Gastroesophageal sphincter (tissue), 4 donors: ENCODE results near the gene NDOR1. TPM values are rescaled to one million over a fixed set of nuclear protein-coding genes. Genes with fewer than 3 reads are reported as not detected.

Source experiments
- ATAC-seq: fragments of 150-250 bp; one replicate; pipeline ENCODE4 v1.9.1; 2016; ENCODE audit warnings: mild to moderate bottlenecking, moderate library complexity
- H3K27ac ChIP-seq, 4 donors: fragments of 200-600 bp; sonication (generic) in 3 of 4; 1 replicate in 3 of 4; 2 replicates in 1 of 4; pipeline ENCODE4 v1.5.1; 2016 to 2019
- H3K27me3 ChIP-seq: fragments of 200-600 bp; sonication (generic); one replicate; pipeline ENCODE4 v1.5.1; 2019
- H3K36me3 ChIP-seq, 2 donors: fragments of 200-600 bp; sonication (generic); one replicate each; pipeline ENCODE4 v1.5.1; 2019; ENCODE audit warnings: control low read depth in 1 of 2
- H3K4me1 ChIP-seq, 3 donors: fragments of 200-600 bp; sonication (generic); 1 replicate in 2 of 3; 2 replicates in 1 of 3; pipeline ENCODE4 v1.5.1; 2016 to 2019; ENCODE audit warnings: control low read depth in 2 of 3
- H3K4me3 ChIP-seq, 2 donors: fragments of 200-600 bp; sonication (generic); one replicate each; pipeline ENCODE4 v1.5.1; 2019; ENCODE audit warnings: mild to moderate bottlenecking in 1 of 2, moderate library complexity in 1 of 2
- H3K9me3 ChIP-seq, 3 donors: fragments of 200-600 bp; sonication (generic); one replicate each; pipeline ENCODE4 v1.5.1; 2017 to 2019; ENCODE audit warnings: control low read depth in 2 of 3
- EP300 ChIP-seq: sonication (generic); formaldehyde crosslinking; IDR thresholded peaks from one replicate; pipeline ENCODE4 v1.6.1; 2017; ENCODE audit warnings: antibody characterized with exemption, mild to moderate bottlenecking
- POLR2A ChIP-seq, 2 donors: fragments of 450-650 bp; IDR thresholded peaks; one replicate each; pipeline ENCODE4 v1.6.1; 2017; ENCODE audit warnings: antibody characterized with exemption in 2 of 2, mild to moderate bottlenecking in 2 of 2, moderate library complexity in 1 of 2
- POLR2AphosphoS5 ChIP-seq: sonication (generic); formaldehyde crosslinking; IDR thresholded peaks from one replicate; pipeline ENCODE4 v1.6.1; 2017; ENCODE audit warnings: antibody characterized with exemption
- WGBS, 2 donors: methylation state at CpG; one replicate each; pipeline ENCODE4 v1.1.5; 2018; ENCODE audit warnings: low coverage in 1 of 2; 5-methylcytosine and 5-hydroxymethylcytosine counted together
- small RNA-seq, 4 donors: library from RNA; depleted of rRNA; stranded (forward); fragments of <200 nt; gene quantifications; one replicate each; pipeline ENCODE3, GENCODE V24; 2016
- total RNA-seq, 4 donors: library from RNA; depleted of rRNA; stranded (reverse); fragments of >200 nt; gene quantifications; one replicate each; pipeline ENCODE4 v1.1.0, GENCODE V29; 2016
- TF ChIP-seq, protein P1 (sequence below), 4 experiments: fragments of 200-600 bp in 2 of 4; fragments of 450-650 bp in 2 of 4; sonication (generic) in 1 of 4; IDR thresholded peaks; one replicate each; pipeline ENCODE4 v1.5.1; 2017 to 2019; ENCODE audit warnings: antibody characterized with exemption in 4 of 4, mild to moderate bottlenecking in 2 of 4, moderate library complexity in 2 of 4

NDOR1 gene
- total RNA-seq, 4 donors from 2014 or later, result 4.6 to 9.8 (median 7.6) TPM

DNA sequence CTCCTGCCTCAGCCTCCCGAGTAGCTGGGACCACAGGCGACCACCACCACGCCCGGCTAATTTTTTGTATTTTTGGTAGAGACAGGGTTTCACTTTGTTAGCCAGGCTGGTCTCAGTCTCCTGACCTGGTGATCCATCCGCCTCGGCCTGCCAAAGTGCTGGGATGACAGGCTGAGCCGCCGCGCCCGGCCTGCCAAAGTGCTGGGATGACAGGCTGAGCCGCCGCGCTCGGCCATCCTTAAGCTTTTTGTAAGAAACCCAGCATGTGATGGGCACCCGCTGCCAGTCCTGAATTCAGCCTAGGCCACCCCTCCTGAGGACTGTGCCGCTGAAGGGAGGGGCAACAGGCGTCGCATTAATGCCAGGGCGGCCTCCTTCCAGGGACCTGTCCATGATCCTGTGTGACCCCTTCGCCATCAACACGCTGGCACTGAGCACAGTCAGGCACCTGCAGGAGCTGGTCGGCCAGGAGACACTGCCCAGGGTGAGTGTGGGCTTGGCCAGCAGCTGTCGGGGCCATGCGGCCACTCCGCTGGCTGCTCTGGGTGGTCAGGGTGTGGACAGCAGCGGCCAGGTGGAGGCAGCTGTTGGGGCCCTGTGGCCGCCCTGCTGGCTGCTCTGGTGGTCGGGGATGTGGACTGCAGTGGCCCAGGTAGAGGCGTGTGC lies 60.1 kb downstream of the NDOR1 start:
- peaks cover 0 to 35% (median 12%) of the 10 kb centered on the region in 3 donors for H3K4me1 ChIP-seq

DNA sequence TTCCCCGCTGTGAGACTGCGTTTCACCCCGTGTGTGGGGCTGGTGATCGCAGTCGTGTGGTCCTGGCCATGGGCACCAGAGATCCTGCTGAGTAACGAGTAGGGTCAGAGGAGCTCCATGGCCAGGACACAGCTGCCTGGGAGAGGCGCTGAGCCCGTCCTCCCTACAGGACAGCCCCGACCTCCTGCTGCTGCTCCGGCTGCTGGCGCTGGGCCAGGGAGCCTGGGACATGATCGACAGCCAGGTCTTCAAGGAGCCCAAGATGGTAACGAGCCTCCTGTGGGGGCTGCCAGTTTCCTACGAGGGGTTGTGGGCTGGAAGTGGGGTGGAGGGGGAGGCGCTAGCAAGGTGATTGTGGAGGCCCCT lies 60.6 kb downstream of the NDOR1 start:
- ATAC-seq, result no peak
- WGBS, 2 donors, result 40% methylated on average over 1 of the region's 15 CpGs; no CpG with 5 or more reads in 1 of the 2 donors
- peaks cover 0 to 76% of the 10 kb centered on the region in 2 donors for H3K36me3 ChIP-seq

More for the DNA sequence above, 60.1 kb downstream of the NDOR1 start:
- no peak overlapping the region for H3K4me3 ChIP-seq
- ATAC-seq, result no peak
- no CpG with 5 or more reads among the region's 29 CpGs for WGBS, 2 donors
- no peaks in the 10 kb centered on the region for H3K9me3 ChIP-seq
- H3K36me3 ChIP-seq, result peaks cover 0 to 73% of the 10 kb centered on the region in 2 donors
- H3K27ac ChIP-seq, result no peak overlapping the region
- H3K27me3 ChIP-seq, result no peaks in the 10 kb centered on the region
- TF ChIP-seq EP300 (no peak), POLR2AphosphoS5 (no peak), POLR2A (IDR thresholded peaks at IDR 0.05) (no peak)
- TF ChIP-seq, protein P1, sequence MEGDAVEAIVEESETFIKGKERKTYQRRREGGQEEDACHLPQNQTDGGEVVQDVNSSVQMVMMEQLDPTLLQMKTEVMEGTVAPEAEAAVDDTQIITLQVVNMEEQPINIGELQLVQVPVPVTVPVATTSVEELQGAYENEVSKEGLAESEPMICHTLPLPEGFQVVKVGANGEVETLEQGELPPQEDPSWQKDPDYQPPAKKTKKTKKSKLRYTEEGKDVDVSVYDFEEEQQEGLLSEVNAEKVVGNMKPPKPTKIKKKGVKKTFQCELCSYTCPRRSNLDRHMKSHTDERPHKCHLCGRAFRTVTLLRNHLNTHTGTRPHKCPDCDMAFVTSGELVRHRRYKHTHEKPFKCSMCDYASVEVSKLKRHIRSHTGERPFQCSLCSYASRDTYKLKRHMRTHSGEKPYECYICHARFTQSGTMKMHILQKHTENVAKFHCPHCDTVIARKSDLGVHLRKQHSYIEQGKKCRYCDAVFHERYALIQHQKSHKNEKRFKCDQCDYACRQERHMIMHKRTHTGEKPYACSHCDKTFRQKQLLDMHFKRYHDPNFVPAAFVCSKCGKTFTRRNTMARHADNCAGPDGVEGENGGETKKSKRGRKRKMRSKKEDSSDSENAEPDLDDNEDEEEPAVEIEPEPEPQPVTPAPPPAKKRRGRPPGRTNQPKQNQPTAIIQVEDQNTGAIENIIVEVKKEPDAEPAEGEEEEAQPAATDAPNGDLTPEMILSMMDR (IDR thresholded peaks at IDR 0.05), result no peak

More for the DNA sequence above, 60.6 kb downstream of the NDOR1 start:
- Histone ChIP-seq H3K27me3 (no peaks in the 10 kb centered on the region), H3K27ac (no peak overlapping the region), H3K9me3 (no peaks in the 10 kb centered on the region), H3K4me3 (no peak overlapping the region), H3K4me1 (peaks cover 0 to 35% (median 12%) of the 10 kb centered on the region in 3 donors)
- TF ChIP-seq POLR2A (IDR thresholded peaks at IDR 0.05), result no peak
- TF ChIP-seq EP300, result no peak
- no peak for TF ChIP-seq POLR2AphosphoS5
- TF ChIP-seq, protein P1 (IDR thresholded peaks at IDR 0.05), result no peak

Small RNA genes lying within 50 kb of the gene (small RNA-seq; reads per million reads assigned to genes)
- gene MIR3621, result 0 reads per million in 4 donors

Other genes with a start within 250 kb of the NDOR1 start
- 100 to 1,000 TPM in 1 of 4 donors, 10 to 100 TPM in 2, 1 to 10 TPM in 1; 7.4 to 132 (median 29.7) TPM for gene PTGDS, start 228.2 kb upstream of the NDOR1 start, total RNA-seq
- gene LCNL1, start 222.7 kb upstream of the NDOR1 start, total RNA-seq, result under 1 TPM in 2 of 4 donors, not detected in 2; 0.40 TPM
- gene PAXX, start 213.3 kb upstream of the NDOR1 start, total RNA-seq, result 10 to 100 TPM; 24.2 to 42.6 (median 36.1) TPM
- 1 to 10 TPM in 3 of 4 donors, under 1 TPM in 1; 0.81 to 5.4 (median 2.2) TPM for gene CLIC3, start 209.1 kb upstream of the NDOR1 start, total RNA-seq
- 10 to 100 TPM; 13.5 to 24.3 (median 19.3) TPM for gene ABCA2, start 177.5 kb upstream of the NDOR1 start, total RNA-seq
- under 1 TPM in 1 of 4 donors, not detected in 3; 0.20 TPM for gene FUT7, start 173.6 kb upstream of the NDOR1 start, total RNA-seq
- gene NPDC1, start 159.5 kb upstream of the NDOR1 start, total RNA-seq, result 10 to 100 TPM; 50.4 to 69.9 (median 59.5) TPM
- 1 to 10 TPM in 1 of 4 donors, under 1 TPM in 1, not detected in 2; 0.58 to 1.6 TPM for gene ENTPD2, start 151.6 kb upstream of the NDOR1 start, total RNA-seq
- 1 to 10 TPM in 1 of 4 donors, under 1 TPM in 3; 0.13 to 1.3 (median 0.19) TPM for gene SAPCD2, start 135.1 kb upstream of the NDOR1 start, total RNA-seq
- gene UAP1L1, start 128.2 kb upstream of the NDOR1 start, total RNA-seq, result 1 to 10 TPM; 4.2 to 7.3 (median 6.0) TPM
- gene MAN1B1, start 118.7 kb upstream of the NDOR1 start, total RNA-seq, result 10 to 100 TPM; 26.1 to 30.2 (median 29.3) TPM
- 100 to 1,000 TPM in 3 of 4 donors, 10 to 100 TPM in 1; 74.5 to 124 (median 111) TPM for gene DPP7, start 91.0 kb upstream of the NDOR1 start, total RNA-seq
- gene GRIN1, start 66.5 kb upstream of the NDOR1 start, total RNA-seq, result under 1 TPM in 2 of 4 donors, not detected in 2; 0.08 to 0.13 TPM
- 1 to 10 TPM in 1 of 4 donors, not detected in 3; 7.7 TPM for gene LRRC26, start 35.6 kb upstream of the NDOR1 start, total RNA-seq
- not detected for gene TMEM210, start 33.6 kb upstream of the NDOR1 start, total RNA-seq
- 10 to 100 TPM; 11.9 to 32.1 (median 23.7) TPM for gene ANAPC2, start 17.1 kb upstream of the NDOR1 start, total RNA-seq
- 10 to 100 TPM; 56.8 to 99.0 (median 73.8) TPM for gene SSNA1, start 17.0 kb upstream of the NDOR1 start, total RNA-seq
- 10 to 100 TPM in 1 of 4 donors, 1 to 10 TPM in 3; 3.6 to 11.6 (median 6.1) TPM for gene TPRN, start 5.0 kb upstream of the NDOR1 start, total RNA-seq
- 10 to 100 TPM; 21.9 to 36.1 (median 29.1) TPM for gene TMEM203, start 52 bp upstream of the NDOR1 start, total RNA-seq
- 1 to 10 TPM in 3 of 4 donors, not detected in 1; 1.6 to 5.3 (median 3.1) TPM for gene RNF208, start 16.5 kb downstream of the NDOR1 start, total RNA-seq
- 1 to 10 TPM in 2 of 4 donors, not detected in 2; 1.1 to 5.8 TPM for gene CYSRT1, start 19.5 kb downstream of the NDOR1 start, total RNA-seq
- gene RNF224, start 21.8 kb downstream of the NDOR1 start, total RNA-seq, result under 1 TPM in 1 of 4 donors, not detected in 3; 0.57 TPM
- gene SLC34A3, start 25.2 kb downstream of the NDOR1 start, total RNA-seq, result not detected
- 100 to 1,000 TPM; 220 to 488 (median 265) TPM for gene TUBB4B, start 35.6 kb downstream of the NDOR1 start, total RNA-seq
- gene STPG3, start 45.6 kb downstream of the NDOR1 start, total RNA-seq, result not detected
- gene NELFB, start 49.6 kb downstream of the NDOR1 start, total RNA-seq, result 10 to 100 TPM; 36.9 to 58.8 (median 45.2) TPM
- 1 to 10 TPM; 4.7 to 7.4 (median 6.9) TPM for gene TOR4A, start 72.0 kb downstream of the NDOR1 start, total RNA-seq
- gene NRARP, start 96.6 kb downstream of the NDOR1 start, total RNA-seq, result 10 to 100 TPM in 1 of 4 donors, 1 to 10 TPM in 3; 3.8 to 11.3 (median 4.3) TPM
- gene EXD3, start 217.5 kb downstream of the NDOR1 start, total RNA-seq, result 10 to 100 TPM in 2 of 4 donors, 1 to 10 TPM in 2; 3.7 to 29.7 (median 10.9) TPM
- gene NOXA1, start 217.7 kb downstream of the NDOR1 start, total RNA-seq, result 1 to 10 TPM; 1.1 to 4.2 (median 3.0) TPM
- under 1 TPM in 1 of 4 donors, not detected in 3; 0.57 TPM for gene ENTPD8, start 235.7 kb downstream of the NDOR1 start, total RNA-seq